ENCODE measurements around the gene SPATA32.

The SPATA32 gene

GRCh38 chr17:45227926-45228762 is 33.8 kb downstream of the SPATA32 start:
- DNase-seq = no peak
- H3K27me3 ChIP-seq = no peaks in the 10 kb centered on the region
- H3K4me3 ChIP-seq (ENCODE audit: low read depth, low read length) = no peak overlapping the region
- H3K9me3 ChIP-seq = no peaks in the 10 kb centered on the region
- peaks cover 27% of the 10 kb centered on the region for H3K4me1 ChIP-seq
- TF ChIP-seq, protein P1, sequence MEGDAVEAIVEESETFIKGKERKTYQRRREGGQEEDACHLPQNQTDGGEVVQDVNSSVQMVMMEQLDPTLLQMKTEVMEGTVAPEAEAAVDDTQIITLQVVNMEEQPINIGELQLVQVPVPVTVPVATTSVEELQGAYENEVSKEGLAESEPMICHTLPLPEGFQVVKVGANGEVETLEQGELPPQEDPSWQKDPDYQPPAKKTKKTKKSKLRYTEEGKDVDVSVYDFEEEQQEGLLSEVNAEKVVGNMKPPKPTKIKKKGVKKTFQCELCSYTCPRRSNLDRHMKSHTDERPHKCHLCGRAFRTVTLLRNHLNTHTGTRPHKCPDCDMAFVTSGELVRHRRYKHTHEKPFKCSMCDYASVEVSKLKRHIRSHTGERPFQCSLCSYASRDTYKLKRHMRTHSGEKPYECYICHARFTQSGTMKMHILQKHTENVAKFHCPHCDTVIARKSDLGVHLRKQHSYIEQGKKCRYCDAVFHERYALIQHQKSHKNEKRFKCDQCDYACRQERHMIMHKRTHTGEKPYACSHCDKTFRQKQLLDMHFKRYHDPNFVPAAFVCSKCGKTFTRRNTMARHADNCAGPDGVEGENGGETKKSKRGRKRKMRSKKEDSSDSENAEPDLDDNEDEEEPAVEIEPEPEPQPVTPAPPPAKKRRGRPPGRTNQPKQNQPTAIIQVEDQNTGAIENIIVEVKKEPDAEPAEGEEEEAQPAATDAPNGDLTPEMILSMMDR (IDR thresholded peaks at IDR 0.05; ENCODE audit: low read depth, low read length) = no peak
- no peaks in the 10 kb centered on the region for H3K36me3 ChIP-seq

DNA sequence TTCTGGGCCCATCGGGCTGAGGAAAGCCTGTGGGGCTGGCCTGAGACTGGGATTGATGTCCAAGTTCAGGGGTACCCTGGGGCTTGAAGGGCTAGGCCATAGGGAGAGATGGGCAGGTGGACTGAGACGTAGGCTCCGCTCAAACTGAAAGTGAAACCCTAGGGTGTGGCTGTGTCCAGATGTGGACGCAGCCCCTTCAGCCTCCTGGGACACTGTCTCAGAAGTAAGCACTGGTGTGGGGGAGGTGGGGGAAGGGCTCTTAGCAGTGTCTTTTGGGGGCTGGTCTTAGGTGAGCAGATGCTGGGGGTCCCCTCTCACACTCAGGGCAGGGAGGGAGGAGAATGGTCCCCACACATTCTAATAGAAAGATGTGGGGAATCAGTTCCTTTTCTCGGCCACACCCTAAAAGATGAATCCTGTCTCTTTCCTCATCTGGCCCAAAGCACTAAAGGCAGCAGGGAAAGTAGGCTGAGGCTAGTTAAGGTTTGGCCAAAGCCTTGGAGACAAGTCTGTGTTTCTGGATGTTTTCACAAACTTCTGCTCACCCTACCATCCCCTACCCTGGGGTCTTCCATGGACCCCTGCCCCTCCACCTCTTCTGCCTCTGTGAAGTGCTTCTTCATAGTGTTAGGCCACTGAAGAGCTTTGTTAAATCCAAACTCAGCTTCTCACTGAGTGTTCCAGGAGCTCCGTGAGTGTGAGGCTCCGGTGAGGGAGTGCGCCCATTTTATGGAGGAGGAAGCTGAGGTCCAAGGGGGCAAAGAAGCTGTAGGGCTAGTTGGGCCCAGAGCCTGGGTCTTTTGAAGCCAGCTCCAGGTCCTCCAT is 34.6 kb downstream of the SPATA32 start:
- Histone ChIP-seq H3K27me3 (peaks cover 3% of the 10 kb centered on the region), H3K4me3 (ENCODE audit: low read depth, low read length) (no peak overlapping the region), H3K36me3 (no peaks in the 10 kb centered on the region), H3K9me3 (no peaks in the 10 kb centered on the region), H3K4me1 (peaks cover 28% of the 10 kb centered on the region)
- DNase-seq = no peak
- TF ChIP-seq, protein P1 (IDR thresholded peaks at IDR 0.05; ENCODE audit: low read depth, low read length) = no peak

DNA sequence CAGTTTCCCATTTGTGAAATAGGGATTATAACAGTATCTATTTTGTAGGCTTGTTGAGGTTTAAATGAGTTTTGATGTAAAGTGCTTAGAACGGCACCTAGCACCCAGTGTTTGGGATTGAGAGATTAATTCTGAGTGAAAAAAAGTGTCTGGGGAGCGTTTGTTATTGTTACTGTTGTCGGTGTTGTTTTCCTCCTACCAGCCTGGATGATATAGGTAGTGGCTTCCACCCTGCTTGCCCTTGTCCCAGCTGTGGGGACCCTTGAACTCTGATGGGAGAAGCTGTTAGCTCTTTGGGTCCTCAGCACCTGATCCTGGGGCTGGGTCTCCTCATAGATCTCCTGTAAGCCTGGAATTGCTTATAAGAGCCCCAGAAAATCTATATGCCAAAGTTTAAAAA is 35.3 kb downstream of the SPATA32 start:
- Histone ChIP-seq H3K4me1 (peaks cover 25% of the 10 kb centered on the region), H3K4me3 (ENCODE audit: low read depth, low read length) (no peak overlapping the region), H3K9me3 (no peaks in the 10 kb centered on the region), H3K36me3 (no peaks in the 10 kb centered on the region), H3K27me3 (peaks cover 10% of the 10 kb centered on the region)
- TF ChIP-seq, protein P1 (IDR thresholded peaks at IDR 0.05; ENCODE audit: low read depth, low read length) = no peak
- no peak for DNase-seq

GRCh38 chr17:45225964-45226530 is 35.8 kb downstream of the SPATA32 start:
- Histone ChIP-seq H3K4me3 (ENCODE audit: low read depth, low read length) (no peak overlapping the region), H3K27me3 (peaks cover 16% of the 10 kb centered on the region), H3K9me3 (no peaks in the 10 kb centered on the region), H3K36me3 (no peaks in the 10 kb centered on the region), H3K4me1 (peaks cover 20% of the 10 kb centered on the region)
- no peak for DNase-seq
- TF ChIP-seq, protein P1 (IDR thresholded peaks at IDR 0.05; ENCODE audit: low read depth, low read length) = no peak

GRCh38 chr17:45225051-45225700 is 36.7 kb downstream of the SPATA32 start:
- TF ChIP-seq, protein P1 (IDR thresholded peaks at IDR 0.05; ENCODE audit: low read depth, low read length) = no peak
- Histone ChIP-seq H3K4me3 (ENCODE audit: low read depth, low read length) (no peak overlapping the region), H3K36me3 (no peaks in the 10 kb centered on the region), H3K4me1 (peaks cover 14% of the 10 kb centered on the region), H3K27me3 (peaks cover 22% of the 10 kb centered on the region), H3K9me3 (no peaks in the 10 kb centered on the region)
- DNase-seq = no peak

All from BE2C (cell line).